K562 (cell line): ENCODE measurements around the gene EGFR. TPM values are rescaled to one million over a fixed set of nuclear protein-coding genes. Genes with fewer than 3 reads are reported as not detected.

Source experiments
- ATAC-seq: fragments of 200-7000 bp; cut with Tn5 transposase; 3 replicates; pipeline ENCODE4 v1.9.1; 2020; ENCODE audit warnings: moderate library complexity
- BruUV-seq: library from RNA; stranded (reverse); fragments of 400-500 nt; replicated peaks from 2 replicates; lab custom pipeline; 2021; lab: Mats Ljungman, UMichigan
- CTCF ChIA-PET: fragments of 300-600 bp; formaldehyde crosslinking; extraction: SDS; loops from one replicate; lab custom pipeline; 2021; ENCODE audit warnings: low intra/inter-chr PET ratio; lab: Yijun Ruan, JAX
- POLR2A ChIA-PET: fragments of 300-600, 350-650 bp; sonication (Branson Sonifier 250); formaldehyde crosslinking; extraction: SDS; loops from one replicate; lab custom pipeline; 2021; ENCODE audit warnings: antibody characterized with exemption, inconsistent platforms; lab: Yijun Ruan, JAX
- DNase-seq, 4 experiments: peaks; one replicate each; pipeline versions ENCODE4 v3.0.0 to v3.0.0-alpha.2; 2011 to 2018; ENCODE audit warnings: low spot score in 3 of 4, mixed read lengths in 3 of 4; ENCODE audit errors: extremely low read depth in 1 of 4
- FAIRE-seq: peaks from 2 replicates; lab custom pipeline; 2011; peaks lifted over from hg19 to GRCh38; lab: Jason Lieb, UNC
- H2AFZ ChIP-seq: 2 replicates; pipeline ENCODE4 v1.6.0; 2011; ENCODE audit warnings: low read depth, low read length, control low read depth, inconsistent platforms
- H3K27ac ChIP-seq: fragments of 200-600 bp; 3 replicates; pipeline ENCODE4 v1.8.0; 2011; ENCODE audit warnings: low read depth, mild to moderate bottlenecking, control low read depth, inconsistent platforms, low read length, moderate library complexity, mixed read lengths; ENCODE audit errors: extremely low read depth
- H3K27me3 ChIP-seq, 2 experiments: fragments of 300-600 bp in 1 of 2; 2 replicates in 1 of 2; 3 replicates in 1 of 2; pipeline versions ENCODE4 v1.6.0 to v1.8.0; 2011; ENCODE audit warnings: inconsistent platforms in 2 of 2, low read length in 2 of 2, mild to moderate bottlenecking in 1 of 2, mixed read lengths in 1 of 2, moderate library complexity in 1 of 2; ENCODE audit not compliant: control insufficient read depth in 2 of 2, insufficient read depth in 2 of 2
- H3K36me3 ChIP-seq: fragments of 300-600 bp; 3 replicates; pipeline ENCODE4 v1.8.0; 2011; ENCODE audit warnings: mild to moderate bottlenecking, low read length, inconsistent platforms; ENCODE audit not compliant: control insufficient read depth, insufficient read depth
- H3K4me1 ChIP-seq, 2 experiments: fragments of 200-600 bp in 1 of 2; replicated peaks in 1 of 2; 2 replicates in 1 of 2; 3 replicates in 1 of 2; pipeline versions ENCODE4 v1.5.1 to v1.8.0; 2011; ENCODE audit warnings: inconsistent platforms in 2 of 2, low read length in 2 of 2, mild to moderate bottlenecking in 1 of 2, mixed read lengths in 1 of 2, moderate library complexity in 1 of 2; ENCODE audit not compliant: control insufficient read depth in 2 of 2, insufficient read depth in 2 of 2
- H3K4me2 ChIP-seq: 2 replicates; pipeline ENCODE4 v1.6.1; 2011; ENCODE audit warnings: low read length, control low read depth, inconsistent platforms, mixed read lengths; ENCODE audit not compliant: insufficient read depth
- H3K4me3 ChIP-seq: fragments of 200-600 bp; sonication (generic), shearing (Covaris generic); 2 replicates; pipeline ENCODE4 v1.5.1; 2016; ENCODE audit warnings: control low read depth, inconsistent platforms
- H3K79me2 ChIP-seq: fragments of 200-600 bp; 3 replicates; pipeline ENCODE4 v1.8.0; 2011; ENCODE audit warnings: low read length, inconsistent platforms; ENCODE audit not compliant: control insufficient read depth, insufficient read depth
- H3K9ac ChIP-seq, 2 experiments: 2 replicates each; pipeline versions ENCODE4 v1.6.0 to v1.6.1; 2011; ENCODE audit warnings: low read depth in 2 of 2, low read length in 2 of 2, control low read depth in 1 of 2, inconsistent platforms in 1 of 2, mild to moderate bottlenecking in 1 of 2, mixed read lengths in 1 of 2; ENCODE audit not compliant: insufficient read depth in 1 of 2
- H3K9me1 ChIP-seq: one replicate; pipeline ENCODE4 v1.6.0; 2011; ENCODE audit warnings: inconsistent platforms, mild to moderate bottlenecking, low read length, moderate library complexity; ENCODE audit not compliant: control insufficient read depth, insufficient read depth
- H3K9me3 ChIP-seq: replicated peaks from 2 replicates; pipeline ENCODE4 v1.5.1; 2011; ENCODE audit warnings: low read depth, low read length, inconsistent platforms; ENCODE audit not compliant: control insufficient read depth, insufficient read depth
- H4K20me1 ChIP-seq: replicated peaks from 2 replicates; pipeline ENCODE4 v1.6.1; 2011; ENCODE audit warnings: low read length, inconsistent platforms, mixed read lengths; ENCODE audit not compliant: control insufficient read depth, insufficient read depth
- E2F6 ChIP-seq, 2 experiments: IDR thresholded peaks; 2 replicates each; pipeline ENCODE4 v1.6.1; 2011; ENCODE audit warnings: borderline replicate concordance in 1 of 2, control low read depth in 1 of 2, low read depth in 1 of 2, low read length in 1 of 2, mild to moderate bottlenecking in 1 of 2, mixed read lengths in 1 of 2, moderate library complexity in 1 of 2; ENCODE audit not compliant: insufficient read depth in 1 of 2, insufficient read length in 1 of 2, poor library complexity in 1 of 2, severe bottlenecking in 1 of 2; ENCODE audit errors: extremely low read depth in 1 of 2
- EWSR1 ChIP-seq: fragments of 450-650 bp; IDR thresholded peaks from 2 replicates; pipeline ENCODE4 v1.6.1; 2018; ENCODE audit warnings: borderline replicate concordance, mild to moderate bottlenecking, low read depth, moderate library complexity; ENCODE audit not compliant: partially characterized antibody
- FOXA3 ChIP-seq, 2 experiments: fragments of 450-650 bp in 1 of 2; sonication (generic) in 1 of 2; formaldehyde crosslinking; IDR thresholded peaks in 1 of 2; conservative IDR thresholded peaks in 1 of 2; 2 replicates each; pipeline versions ENCODE4 v1.4.0 to v1.8.0; 2020 to 2022; ENCODE audit warnings: mild to moderate bottlenecking in 2 of 2, missing genetic modification reagents in 1 of 2
- FOXK2 ChIP-seq, 2 experiments: fragments of 450-650 bp; IDR thresholded peaks in 1 of 2; conservative IDR thresholded peaks in 1 of 2; 2 replicates each; pipeline ENCODE4 v1.6.1; 2016; ENCODE audit warnings: low read depth in 2 of 2, mild to moderate bottlenecking in 1 of 2
- FOXM1 ChIP-seq, 2 experiments: fragments of 450-650 bp in 1 of 2; sonication (generic) in 1 of 2; formaldehyde crosslinking in 1 of 2; IDR thresholded peaks; 2 replicates each; pipeline versions ENCODE4 v1.6.1 to v1.9.0; 2017 to 2022; ENCODE audit warnings: low read depth in 2 of 2, mild to moderate bottlenecking in 2 of 2, missing genetic modification reagents in 1 of 2, moderate library complexity in 1 of 2
- MCM7 ChIP-seq, 2 experiments: fragments of 450-650 bp; IDR thresholded peaks; 2 replicates each; pipeline ENCODE4 v1.6.1; 2016 to 2018
- MEF2A ChIP-seq: IDR thresholded peaks from 2 replicates; pipeline ENCODE4 v1.6.1; 2011; ENCODE audit warnings: low read depth, mild to moderate bottlenecking, low read length, moderate library complexity; ENCODE audit not compliant: control insufficient read depth
- MYNN ChIP-seq, 2 experiments: sonication (generic); formaldehyde crosslinking in 1 of 2; IDR thresholded peaks; 2 replicates each; pipeline versions ENCODE4 v1.5.0 to v1.6.1; 2016 to 2020; ENCODE audit warnings: antibody characterized with exemption in 1 of 2, missing genetic modification reagents in 1 of 2
- PHF8 ChIP-seq: fragments of 200-600 bp; sonication (generic); IDR thresholded peaks from 2 replicates; pipeline ENCODE4 v1.6.1; 2012; ENCODE audit warnings: mixed run types, mild to moderate bottlenecking, inconsistent platforms, low read length, moderate library complexity, borderline replicate concordance
- TFAM ChIP-seq: fragments of 250-450 bp; sonication (Bioruptor Pico); conservative IDR thresholded peaks from 2 replicates; pipeline ENCODE4 v1.5.0; 2021; ENCODE audit warnings: mild to moderate bottlenecking, moderate library complexity
- XRCC5 ChIP-seq: fragments of 200-400 bp; formaldehyde crosslinking; IDR thresholded peaks from 2 replicates; pipeline ENCODE4 v1.6.1; 2017; ENCODE audit warnings: low read depth, mild to moderate bottlenecking, low read length
- ZBTB17 ChIP-seq: fragments of 450-650 bp; formaldehyde crosslinking; IDR thresholded peaks from 2 replicates; pipeline ENCODE4 v1.4.0; 2020; ENCODE audit warnings: mild to moderate bottlenecking
- ZNF518B ChIP-seq: fragments of 250-450 bp; sonication (Bioruptor Pico); IDR thresholded peaks from 2 replicates; pipeline ENCODE4 v1.5.0; 2021; ENCODE audit warnings: mild to moderate bottlenecking, moderate library complexity
- ZZZ3 ChIP-seq: fragments of 450-650 bp; IDR thresholded peaks from 2 replicates; pipeline ENCODE4 v1.6.1; 2016; ENCODE audit warnings: antibody characterized with exemption, mild to moderate bottlenecking, moderate library complexity
- WGBS: fragments of 100-300 bp; shearing (Covaris generic); methylation state at CpG from one replicate; pipeline ENCODE4 v1.1.6; 2016; ENCODE audit warnings: low coverage, mixed read lengths; ENCODE audit not compliant: insufficient coverage; ENCODE audit errors: missing lambda C conversion rate; 5-methylcytosine and 5-hydroxymethylcytosine counted together
- in situ Hi-C: fragments of 300-500 bp; cut with MboI; formaldehyde crosslinking; loops from 4 replicates; pipeline ENCODE4 v1.15.0; 2018; ENCODE audit warnings: inconsistent platforms, mixed read lengths
- intact Hi-C: fragments of 100-400 bp; cut with micrococcal nuclease; formaldehyde crosslinking; loops from 2 replicates; pipeline ENCODE4 v1.14.2; 2022
- polyA plus RNA-seq, 8 experiments: library from polyadenylated mRNA; depleted of rRNA in 4 of 8; stranded (reverse) in 5 of 8; unstranded in 3 of 8; fragments of >200 nt; fragmentation: Nextera tagmentation in 2 of 8; fragmentation: Illumina TruSeq in 1 of 8; extraction: Ambion mirVana in 2 of 8; extraction: Trizol in 1 of 8; gene quantifications; 2 replicates each; pipeline versions ENCODE4 v1.2.1 to v1.2.3, GENCODE V29; 2011 to 2014; ENCODE audit warnings: inconsistent platforms in 1 of 8, missing spikeins in 1 of 8
- total RNA-seq, 7 experiments: library from RNA; depleted of rRNA in 6 of 7; stranded (reverse); fragments of >200 nt in 6 of 7; fragmentation: Illumina TruSeq in 2 of 7; extraction: Trizol in 2 of 7; gene quantifications; 2 replicates each; pipeline versions ENCODE4 v1.2.1 to v1.2.3, GENCODE V29; 2011 to 2021; ENCODE audit warnings: low replicate concordance in 1 of 7
- TF ChIP-seq, protein P1 (sequence below): fragments of 250-450 bp; sonication (Bioruptor Pico); IDR thresholded peaks from 2 replicates; pipeline ENCODE4 v1.8.0; 2021; ENCODE audit warnings: moderate library complexity, mild to moderate bottlenecking, inconsistent platforms

EGFR gene
- total and polyA plus RNA-seq, 9 of the 15 experiments (the other 6 are each of a cell fraction or from before 2014, with no cell fraction given): 0.13 TPM; not detected in 8

- TF ChIP-seq ZBTB17 (CRISPR knock-in tag) (no peak), MCM7 (IDR thresholded peaks at IDR 0.05) (no peak), XRCC5 (no peak), PHF8 (no peak), E2F6 (IDR thresholded peaks at IDR 0.05; ENCODE audit: borderline replicate concordance in 1 of 2, extremely low read depth in 1 of 2, insufficient read depth in 1 of 2, insufficient read length in 1 of 2, low read depth in 1 of 2, low read length in 1 of 2, poor library complexity in 1 of 2, severe bottlenecking in 1 of 2) (no peak)
Observed at GRCh38 chr7:55033236-55033846, 14.5 kb downstream of the EGFR start (continued).

- in situ Hi-C loops: no loop called here
- TF ChIP-seq FOXM1 (IDR thresholded peaks at IDR 0.05; ENCODE audit: low read depth) (no peak), FOXM1 (CRISPR knock-in tag; IDR thresholded peaks at IDR 0.05; ENCODE audit: low read depth) (no peak), MYNN (IDR thresholded peaks at IDR 0.05) (no peak), MYNN (CRISPR knock-in tag; IDR thresholded peaks at IDR 0.05) (no peak), FOXK2 (conservative IDR thresholded peaks at IDR 0.05 in 1 of 2, IDR thresholded peaks at IDR 0.05 in 1 of 2; ENCODE audit: low read depth in 2 of 2) (no peak), EWSR1 (no peak), FOXA3 (CRISPR knock-in tag; conservative IDR thresholded peaks at IDR 0.05 in 1 of 2, IDR thresholded peaks at IDR 0.05 in 1 of 2) (no peak), ZNF518B (CRISPR knock-in tag) (no peak), ZZZ3 (no peak), TFAM (CRISPR knock-in tag) (no peak), MEF2A (no peak)
- TF ChIP-seq, protein P1, sequence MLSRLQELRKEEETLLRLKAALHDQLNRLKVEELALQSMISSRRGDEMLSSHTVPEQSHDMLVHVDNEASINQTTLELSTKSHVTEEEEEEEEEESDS (CRISPR knock-in tag): no peak
Observed at GRCh38 chr7:55034776-55035175, 16.0 kb downstream of the EGFR start.

More at GRCh38 chr7:55034776-55035175, 16.0 kb downstream of the EGFR start:
- no peak overlapping the region for H2AFZ ChIP-seq
- CTCF ChIA-PET: no interaction called here
- intact Hi-C loops: no loop called here
- H3K79me2 ChIP-seq: no peaks in the 10 kb centered on the region
- no peak for ATAC-seq
- no peak for FAIRE-seq
- no peaks in the 10 kb centered on the region for H3K4me1 ChIP-seq
- H3K27ac ChIP-seq: no peak overlapping the region
- no TSS peak for BruUV-seq
- 0% methylated on average over 2 of the region's 2 CpGs for WGBS
- peaks cover 6 to 15% of the 10 kb centered on the region in 2 experiments; a peak in 4 of 5 replicates for H3K27me3 ChIP-seq
- H3K4me2 ChIP-seq: no peak overlapping the region
- no peaks in the 10 kb centered on the region for H3K9me3 ChIP-seq
- H3K9ac ChIP-seq: no peak overlapping the region
- no peaks in the 10 kb centered on the region for H3K36me3 ChIP-seq
- POLR2A ChIA-PET: interaction anchor here (0.8 kb wide), 1 partner anchor 9 kb away, joined by 3 read pairs; no protein-coding TSS in a partner anchor
- no peak overlapping the region for H3K4me3 ChIP-seq
- DNase-seq: no peak
- peaks cover 3% of the 10 kb centered on the region for H3K9me1 ChIP-seq
- H4K20me1 ChIP-seq: no peaks in the 10 kb centered on the region
